ENCODE data around the gene SH2D3C.
A peak's percentile ranks its signal among the peaks of the same experiment; 100 is the strongest.

SH2D3C gene

DNA sequence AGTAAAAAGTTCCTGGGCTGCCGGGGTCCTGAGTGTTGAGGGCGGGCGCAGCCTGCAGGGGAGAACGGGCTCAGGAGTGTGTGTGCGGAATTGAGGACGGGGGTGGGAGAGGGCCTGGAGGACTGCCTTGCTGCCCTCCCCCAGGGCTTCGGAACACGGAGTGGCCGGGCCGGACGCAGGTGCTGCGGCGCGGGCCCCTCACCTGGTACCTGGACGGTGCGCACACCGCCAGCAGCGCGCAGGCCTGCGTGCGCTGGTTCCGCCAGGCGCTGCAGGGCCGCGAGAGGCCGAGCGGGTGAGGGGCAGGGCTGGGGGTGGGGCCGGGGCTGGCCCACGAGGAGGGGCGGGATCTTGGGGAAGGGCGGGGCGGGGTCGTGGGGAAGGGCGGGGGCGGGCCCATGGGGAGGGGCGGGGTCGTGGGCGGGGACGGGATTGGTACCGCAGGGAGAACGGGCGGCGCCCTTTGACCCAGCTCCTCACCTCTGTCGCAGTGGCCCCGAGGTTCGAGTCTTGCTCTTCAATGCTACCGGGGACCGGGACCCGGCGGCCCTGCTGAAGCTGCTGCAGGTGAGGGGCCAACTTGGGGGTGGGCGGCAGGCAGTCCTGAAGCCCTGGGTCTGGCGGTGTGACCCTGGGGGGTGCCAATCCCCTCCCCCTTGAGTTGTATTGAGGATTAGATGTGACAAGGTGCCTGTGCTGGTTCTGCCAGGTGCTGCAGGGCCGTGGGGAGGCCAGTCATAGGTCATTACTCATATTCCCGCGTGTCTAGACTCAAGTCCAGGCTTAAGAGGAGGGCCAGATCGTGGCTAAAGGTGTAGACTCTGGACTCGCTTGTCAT is 31.3 kb upstream of the SH2D3C start:
- no peak for DNase-seq (ENCODE audit: extremely low read depth, insufficient read length)
- TF ChIP-seq, protein P1, sequence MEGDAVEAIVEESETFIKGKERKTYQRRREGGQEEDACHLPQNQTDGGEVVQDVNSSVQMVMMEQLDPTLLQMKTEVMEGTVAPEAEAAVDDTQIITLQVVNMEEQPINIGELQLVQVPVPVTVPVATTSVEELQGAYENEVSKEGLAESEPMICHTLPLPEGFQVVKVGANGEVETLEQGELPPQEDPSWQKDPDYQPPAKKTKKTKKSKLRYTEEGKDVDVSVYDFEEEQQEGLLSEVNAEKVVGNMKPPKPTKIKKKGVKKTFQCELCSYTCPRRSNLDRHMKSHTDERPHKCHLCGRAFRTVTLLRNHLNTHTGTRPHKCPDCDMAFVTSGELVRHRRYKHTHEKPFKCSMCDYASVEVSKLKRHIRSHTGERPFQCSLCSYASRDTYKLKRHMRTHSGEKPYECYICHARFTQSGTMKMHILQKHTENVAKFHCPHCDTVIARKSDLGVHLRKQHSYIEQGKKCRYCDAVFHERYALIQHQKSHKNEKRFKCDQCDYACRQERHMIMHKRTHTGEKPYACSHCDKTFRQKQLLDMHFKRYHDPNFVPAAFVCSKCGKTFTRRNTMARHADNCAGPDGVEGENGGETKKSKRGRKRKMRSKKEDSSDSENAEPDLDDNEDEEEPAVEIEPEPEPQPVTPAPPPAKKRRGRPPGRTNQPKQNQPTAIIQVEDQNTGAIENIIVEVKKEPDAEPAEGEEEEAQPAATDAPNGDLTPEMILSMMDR (IDR thresholded peaks at IDR 0.05; ENCODE audit: insufficient read depth, low read length, poor library complexity, severe bottlenecking) = no peak
- Histone ChIP-seq H3K4me3 (replicated peaks; ENCODE audit: low read depth, low read length) (no peak overlapping the region), H3K36me3 (ENCODE audit: control insufficient read depth, insufficient read depth, low read length) (peaks cover 48% of the 10 kb centered on the region), H3K27me3 (replicated peaks; ENCODE audit: control insufficient read depth, insufficient read depth, low read length) (no peaks in the 10 kb centered on the region)

GRCh38 chr9:127809002-127809539 is 30.6 kb upstream of the SH2D3C start:
- no peak for DNase-seq (ENCODE audit: extremely low read depth, insufficient read length)
- no peak overlapping the region for H3K4me3 ChIP-seq (replicated peaks; ENCODE audit: low read depth, low read length)
- no peaks in the 10 kb centered on the region for H3K27me3 ChIP-seq (replicated peaks; ENCODE audit: control insufficient read depth, insufficient read depth, low read length)
- peaks cover 44% of the 10 kb centered on the region for H3K36me3 ChIP-seq (ENCODE audit: control insufficient read depth, insufficient read depth, low read length)
- TF ChIP-seq, protein P1 (IDR thresholded peaks at IDR 0.05; ENCODE audit: insufficient read depth, low read length, poor library complexity, severe bottlenecking) = no peak

DNA sequence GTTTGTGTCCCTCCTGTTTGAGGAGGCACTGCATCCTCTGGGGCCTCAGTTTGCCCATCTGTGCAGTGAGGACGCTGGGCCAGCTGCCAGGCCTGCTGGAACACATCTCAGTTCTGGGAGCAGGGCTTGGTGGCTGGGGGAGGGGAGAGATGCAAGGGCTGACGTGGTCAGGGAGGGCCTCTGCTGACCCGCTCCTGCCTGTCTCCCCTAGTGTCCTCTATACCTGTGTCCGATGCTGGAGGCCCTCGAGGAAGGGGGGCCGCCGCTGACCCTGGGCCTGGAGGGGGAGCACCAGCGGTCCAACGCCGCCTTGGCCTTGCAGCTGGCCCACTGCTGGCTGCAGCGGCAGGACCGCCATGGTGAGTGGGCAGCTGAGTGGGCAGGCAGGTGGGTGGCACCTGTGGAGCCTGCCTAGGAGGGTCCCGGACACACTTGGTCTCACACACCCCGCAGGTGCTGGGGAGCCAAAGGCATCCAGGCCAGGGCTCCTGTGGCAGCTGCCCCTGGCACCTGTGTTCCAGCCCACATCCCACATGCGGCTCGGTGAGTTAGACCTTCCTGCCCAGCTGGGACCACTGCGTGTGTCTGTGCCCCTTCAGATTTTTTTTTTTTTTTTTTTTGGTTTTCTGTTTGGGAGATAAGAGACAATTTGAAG is 30.0 kb upstream of the SH2D3C start:
- TF ChIP-seq, protein P1 (IDR thresholded peaks at IDR 0.05; ENCODE audit: insufficient read depth, low read length, poor library complexity, severe bottlenecking) = no peak
- Histone ChIP-seq H3K36me3 (ENCODE audit: control insufficient read depth, insufficient read depth, low read length) (peaks cover 40% of the 10 kb centered on the region), H3K4me3 (replicated peaks; ENCODE audit: low read depth, low read length) (no peak overlapping the region), H3K27me3 (replicated peaks; ENCODE audit: control insufficient read depth, insufficient read depth, low read length) (no peaks in the 10 kb centered on the region)
- no peak for DNase-seq (ENCODE audit: extremely low read depth, insufficient read length)

- H3K36me3 ChIP-seq (ENCODE audit: control insufficient read depth, insufficient read depth, low read length) = peaks cover 31% of the 10 kb centered on the region
- no peak overlapping the region for H3K4me3 ChIP-seq (replicated peaks; ENCODE audit: low read depth, low read length)
These were observed 28.4 kb upstream of the SH2D3C start for GRCh38 chr9:127806871-127807270.

DNA sequence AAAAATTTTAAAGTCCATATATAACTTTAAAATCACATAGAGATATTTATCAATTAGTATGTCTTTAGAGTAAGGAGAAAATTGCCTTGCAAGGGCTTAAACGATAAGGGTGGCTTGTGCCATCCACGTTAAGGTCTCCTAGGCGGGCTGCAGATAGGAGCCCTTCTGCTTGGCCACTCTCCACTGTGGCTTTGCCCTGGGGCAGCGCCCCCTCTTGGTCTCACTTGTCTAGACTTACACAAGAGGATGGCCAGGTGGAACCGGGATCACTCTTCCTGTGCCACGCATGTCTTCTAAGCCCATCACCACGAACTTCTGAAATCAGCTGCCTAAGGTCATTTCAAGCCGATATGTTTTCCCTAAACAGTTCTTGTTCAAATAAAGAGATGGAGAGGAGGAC is 27.2 kb upstream of the SH2D3C start:
- TF ChIP-seq, protein P1 (IDR thresholded peaks at IDR 0.05; ENCODE audit: insufficient read depth, low read length, poor library complexity, severe bottlenecking) = peak; percentile 45
- no peak overlapping the region for H3K4me3 ChIP-seq (replicated peaks; ENCODE audit: low read depth, low read length)
- no peak for DNase-seq (ENCODE audit: extremely low read depth, insufficient read length)
- no peaks in the 10 kb centered on the region for H3K27me3 ChIP-seq (replicated peaks; ENCODE audit: control insufficient read depth, insufficient read depth, low read length)
- H3K36me3 ChIP-seq (ENCODE audit: control insufficient read depth, insufficient read depth, low read length) = peaks cover 30% of the 10 kb centered on the region

More at GRCh38 chr9:127806871-127807270, 28.4 kb upstream of the SH2D3C start:
- TF ChIP-seq, protein P1 (IDR thresholded peaks at IDR 0.05; ENCODE audit: insufficient read depth, low read length, poor library complexity, severe bottlenecking) = no peak
- no peaks in the 10 kb centered on the region for H3K27me3 ChIP-seq (replicated peaks; ENCODE audit: control insufficient read depth, insufficient read depth, low read length)
- DNase-seq (ENCODE audit: extremely low read depth, insufficient read length) = no peak
